GM12892 (cell line): ENCODE results near the gene ZDHHC7.

Experiments
- POLR2A ChIP-seq: IDR thresholded peaks from 2 replicates; pipeline ENCODE4 v1.6.1; 2011; ENCODE audit warnings: low read depth, low read length, control low read depth
- POLR2AphosphoS5 ChIP-seq: IDR thresholded peaks from 2 replicates; pipeline ENCODE4 v1.6.1; 2011; ENCODE audit warnings: low read depth, low read length, control low read depth
- TAF1 ChIP-seq: IDR thresholded peaks from 2 replicates; pipeline ENCODE4 v1.6.1; 2011; ENCODE audit warnings: low read depth, mild to moderate bottlenecking, control low read depth, low read length, borderline replicate concordance

- TF ChIP-seq POLR2A (no peak), POLR2AphosphoS5 (no peak), TAF1 (no peak)
These were observed 70.4 kb downstream of the ZDHHC7 start for GRCh38 chr16:84940670-84941551.
